Stimulated activated CD8-positive, alpha-beta memory T cell treated with anti-CD3 and anti-CD28 coated beads, Interleukin-12 subunit alpha, Interleukin-12 subunit beta, amount 100 ng/mL, for 4 hours (primary cell): ENCODE data around the gene SLFN13.
"Not testable (repeated sequence)": the region's sequence is repeated elsewhere in the genome, so short reads cannot be mapped to it uniquely, and the experiment has no call there.

Source experiments
- DNase-seq: peaks from one replicate; pipeline ENCODE4 v3.0.0-alpha.2; 2020; ENCODE audit warnings: low read depth

The SLFN13 gene

GRCh38 chr17:35433075-35433894, 15.3 kb downstream of the SLFN13 start:
- peak; percentile 53 for DNase-seq

- DNase-seq = peak; percentile 33
These were observed 16.1 kb downstream of the SLFN13 start, which contains the start of gene SLFN12 for GRCh38 chr17:35432176-35433074. SLFN12 (minus strand) TSS chr17:35432500; CDS start chr17:35423028, 9,472 bp downstream.

- DNase-seq = no peak
These were observed 18.9 kb downstream of the SLFN13 start for GRCh38 chr17:35429702-35430101.

- DNase-seq = no peak
These were observed 20.3 kb downstream of the SLFN13 start for GRCh38 chr17:35428229-35428628.

GRCh38 chr17:35423761-35424160, 24.8 kb downstream of the SLFN13 start:
- DNase-seq = no peak

- not testable (repeated sequence) for DNase-seq
These were observed 27.5 kb downstream of the SLFN13 start for GRCh38 chr17:35421069-35421468.

- no peak for DNase-seq
These were observed 31.9 kb downstream of the SLFN13 start for GRCh38 chr17:35416659-35417058.

- DNase-seq = not testable (repeated sequence)
These were observed 33.9 kb downstream of the SLFN13 start for GRCh38 chr17:35414707-35415106.

- DNase-seq = no peak
These were observed 34.3 kb downstream of the SLFN13 start for GRCh38 chr17:35414247-35414646.

GRCh38 chr17:35407531-35407930, 41.0 kb downstream of the SLFN13 start:
- DNase-seq = no peak

- DNase-seq = no peak
These were observed 42.0 kb downstream of the SLFN13 start for GRCh38 chr17:35406568-35406967.

GRCh38 chr17:35404360-35404759, 44.2 kb downstream of the SLFN13 start:
- DNase-seq = no peak

- not testable (repeated sequence) for DNase-seq
These were observed 54.8 kb downstream of the SLFN13 start for GRCh38 chr17:35393783-35394182.

GRCh38 chr17:35390663-35391062, 57.9 kb downstream of the SLFN13 start:
- DNase-seq = no peak

GRCh38 chr17:35390156-35390555, 58.4 kb downstream of the SLFN13 start:
- no peak for DNase-seq

- no peak for DNase-seq
These were observed 61.1 kb downstream of the SLFN13 start for GRCh38 chr17:35387496-35387895.
